HG02973 (cell line): ENCODE results near the gene IL19.
"Not testable (repeated sequence)": the region's sequence is repeated elsewhere in the genome, so short reads cannot be mapped to it uniquely, and the experiment has no call there.

ENCODE experiments used
- ATAC-seq: cut with Tn5 transposase; IDR thresholded peaks from one replicate; pipeline ENCODE4 v1.9.1; 2021; ENCODE audit warnings: moderate library complexity; ENCODE audit not compliant: unreplicated experiment

The IL19 gene

GRCh38 chr1:206772243-206772937 is 1.8 kb downstream of the IL19 start, which contains the start of gene IL10:
Gene IL10 (minus strand): TSS chr1:206772494. CDS start chr1:206772435, 59 bp downstream.
- no peak for ATAC-seq

DNA sequence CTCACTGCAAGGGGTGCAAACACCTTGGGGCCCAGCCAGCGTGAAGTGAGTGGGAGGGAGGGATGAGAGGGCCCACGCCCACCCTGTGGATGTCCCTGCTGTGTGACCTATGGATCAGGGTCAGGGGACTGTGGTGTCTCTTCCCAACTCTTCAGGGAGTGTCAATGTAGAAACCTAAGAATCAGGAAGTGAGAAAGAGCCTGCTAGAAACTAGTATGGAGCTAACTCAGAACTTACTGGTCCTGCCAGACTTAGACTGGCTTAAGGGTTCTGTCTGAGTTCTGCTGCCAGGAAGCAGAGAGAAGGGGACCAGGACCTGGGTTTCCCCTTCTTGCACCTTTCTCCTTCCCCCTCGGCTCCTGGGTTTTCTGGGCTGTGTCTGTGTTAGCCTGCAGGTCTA is 3.5 kb downstream of the IL19 start:
- ATAC-seq = no peak

- ATAC-seq = no peak
Measured at GRCh38 chr1:206776229-206776628, 5.7 kb downstream of the IL19 start.

DNA sequence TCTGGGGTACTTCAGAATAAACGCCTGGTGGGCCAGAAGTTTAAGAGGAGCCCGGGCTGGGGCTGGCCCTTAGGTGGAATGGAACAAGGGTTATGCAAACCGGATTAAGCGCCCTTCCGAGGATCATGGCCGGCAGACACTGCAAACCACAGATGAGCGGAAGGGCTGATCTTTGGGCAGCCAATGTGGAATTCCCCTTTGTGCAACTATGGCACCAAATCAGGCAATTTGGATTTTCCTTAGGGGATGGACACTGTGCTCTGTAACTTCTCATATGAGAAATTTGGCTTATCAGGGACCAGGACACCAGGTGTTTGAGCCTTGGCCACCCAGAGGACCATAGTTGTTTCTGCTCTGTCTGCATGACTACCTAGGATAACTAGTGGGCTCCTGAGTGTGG is 7.5 kb downstream of the IL19 start:
- no peak for ATAC-seq

- not testable (repeated sequence) for ATAC-seq
Measured at GRCh38 chr1:206778911-206779310, 8.3 kb downstream of the IL19 start.

GRCh38 chr1:206779638-206780037 is 9.1 kb downstream of the IL19 start:
- no peak for ATAC-seq

DNA sequence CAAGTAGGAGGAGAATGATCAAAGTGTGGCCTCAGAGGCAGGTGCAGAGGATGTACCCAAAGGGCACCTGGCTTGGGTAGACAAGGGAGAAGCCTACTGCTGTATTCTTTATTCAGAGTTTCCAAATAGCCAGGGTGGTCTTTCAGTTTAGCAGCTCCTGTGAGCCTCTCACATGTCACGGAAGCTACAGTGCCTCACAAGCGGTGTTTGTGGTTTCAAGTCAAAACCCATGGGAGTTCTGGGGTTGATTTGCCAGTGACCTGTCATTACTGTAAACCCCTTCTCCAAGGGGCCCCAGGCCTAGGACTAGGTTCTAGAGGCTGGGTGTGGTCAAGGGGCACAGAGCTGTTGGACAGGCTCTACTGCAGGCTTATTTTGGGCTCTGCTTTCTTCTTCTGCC is 11.9 kb downstream of the IL19 start:
- ATAC-seq = no peak

GRCh38 chr1:206783506-206783905 is 12.9 kb downstream of the IL19 start:
- ATAC-seq = no peak

DNA sequence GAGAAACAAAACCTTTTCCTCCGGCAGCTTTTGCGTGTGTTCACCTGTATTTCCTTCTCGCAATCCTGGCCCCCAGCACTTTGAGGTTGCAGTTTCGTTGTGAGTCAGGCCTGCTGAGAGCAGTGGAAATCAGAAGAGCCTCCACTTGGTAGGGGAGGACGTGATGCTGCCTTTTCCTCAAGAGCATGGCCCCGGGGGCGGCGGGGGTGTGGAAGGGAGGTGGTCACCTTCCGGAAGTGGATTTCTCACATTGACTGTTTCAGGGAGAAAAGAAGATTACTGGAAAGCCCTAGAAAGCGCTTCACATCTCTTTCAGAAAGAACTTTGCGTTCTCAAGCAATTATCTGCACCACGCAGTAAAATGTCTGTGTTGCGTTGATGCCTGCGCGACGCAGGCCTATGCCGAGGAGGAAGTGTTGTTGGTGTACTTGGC is 13.9 kb downstream of the IL19 start:
- peak; percentile 60 for ATAC-seq

GRCh38 chr1:206785182-206785765 is 14.7 kb downstream of the IL19 start:
- ATAC-seq = no peak

DNA sequence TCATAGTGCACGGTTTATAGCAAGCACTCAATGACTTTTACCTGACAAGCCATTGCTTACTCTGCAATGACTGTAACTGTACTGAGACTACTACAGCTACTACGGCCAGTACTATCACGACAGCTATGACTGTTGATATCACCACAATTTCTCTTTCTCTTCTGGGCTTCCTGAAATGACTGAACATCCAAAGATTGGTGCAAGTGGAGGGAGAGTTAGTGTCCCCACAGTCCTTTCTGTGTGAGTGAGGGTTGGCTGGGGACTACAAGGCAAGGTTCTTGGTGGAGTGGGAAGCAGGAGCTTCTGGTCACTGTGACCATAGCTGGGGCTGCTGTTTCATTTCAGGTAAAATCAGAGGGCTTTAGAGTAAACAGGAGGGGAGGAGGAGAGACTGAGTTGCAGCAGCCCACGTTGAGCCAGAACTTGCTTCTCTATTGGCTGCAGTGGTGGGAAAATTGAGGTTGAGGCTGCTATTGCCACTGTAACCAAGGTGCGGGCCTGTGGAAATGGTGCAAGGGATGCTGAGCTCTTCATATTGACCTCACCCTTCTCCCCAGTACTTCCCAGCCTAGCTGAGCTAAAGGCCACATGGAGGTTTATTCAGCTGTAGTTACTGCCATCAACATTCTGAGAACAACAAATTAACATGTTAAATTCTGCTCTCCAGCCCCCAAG is 15.8 kb downstream of the IL19 start:
- no peak for ATAC-seq

DNA sequence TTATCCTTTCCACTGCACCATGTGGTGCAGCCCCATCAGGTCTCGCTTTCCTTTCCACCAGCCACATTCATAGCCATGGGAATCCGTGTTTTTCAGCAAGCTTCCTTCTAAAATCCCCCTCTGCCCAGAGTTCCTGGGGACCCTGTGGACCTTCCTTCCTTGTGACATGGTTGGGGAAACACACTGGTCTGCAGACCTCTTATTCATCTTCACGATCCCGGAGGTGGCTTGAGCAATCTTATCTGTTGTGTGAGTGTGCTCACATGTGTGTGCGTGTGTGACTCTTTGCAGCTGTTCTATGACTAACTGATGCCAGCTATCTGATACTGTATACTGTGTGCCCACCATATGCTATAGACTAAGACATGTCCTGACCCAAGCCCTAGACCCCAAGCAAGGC is 17.3 kb downstream of the IL19 start:
- no peak for ATAC-seq

GRCh38 chr1:206788487-206789050 is 18.0 kb downstream of the IL19 start:
- no peak for ATAC-seq

GRCh38 chr1:206790502-206791250 is 20.1 kb downstream of the IL19 start:
- no peak for ATAC-seq

- ATAC-seq = peak; percentile 39
Measured at GRCh38 chr1:206792939-206793607, 22.5 kb downstream of the IL19 start.

DNA sequence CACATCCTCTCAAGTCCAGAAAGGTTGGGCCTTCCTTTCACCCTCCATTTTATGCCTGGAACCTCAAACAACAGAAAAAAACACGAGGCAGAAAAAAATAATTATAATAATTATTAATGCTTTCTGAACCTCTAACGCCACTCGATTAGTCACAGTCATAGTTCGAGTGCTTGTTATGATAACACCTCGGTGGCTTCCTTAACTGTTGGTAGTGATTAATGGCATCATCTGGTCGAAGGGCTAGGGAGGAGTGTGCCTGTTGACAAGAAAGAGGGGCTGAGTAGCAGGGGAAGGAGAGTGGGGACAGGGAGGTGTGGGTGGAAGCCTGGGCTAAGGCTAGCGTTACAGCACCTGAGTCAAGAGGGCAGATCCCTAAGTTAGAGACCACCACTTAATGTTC is 23.0 kb downstream of the IL19 start:
- no peak for ATAC-seq

DNA sequence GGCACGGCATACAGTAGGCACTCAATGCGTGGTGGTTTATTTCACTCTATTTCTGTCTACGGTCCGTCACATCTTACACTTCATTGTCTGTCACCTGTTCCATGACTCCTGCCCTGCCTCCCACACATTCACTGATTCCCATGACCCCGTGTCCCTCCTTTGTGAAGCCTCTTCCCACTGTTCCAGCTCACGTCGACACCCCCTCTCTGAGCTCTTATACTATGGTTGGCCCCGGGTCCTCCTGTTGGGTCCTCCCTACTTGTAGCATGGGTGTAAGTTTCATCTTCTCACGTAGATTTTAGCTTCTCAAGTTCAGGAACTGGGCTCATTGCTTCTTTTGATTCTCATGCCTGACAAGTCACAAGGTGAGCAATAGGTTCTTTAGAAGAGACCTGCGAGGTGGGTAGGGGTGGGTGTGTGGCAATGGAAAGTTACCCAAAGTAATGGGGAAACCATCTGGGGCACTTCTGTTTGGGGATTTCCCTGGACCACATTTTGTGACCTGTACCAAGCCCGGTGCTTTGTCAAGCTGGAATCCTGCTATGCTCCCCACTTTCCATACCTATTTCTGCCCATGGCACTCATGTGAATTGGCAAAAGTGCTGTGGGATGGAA is 23.8 kb downstream of the IL19 start:
- no peak for ATAC-seq

GRCh38 chr1:206796116-206796515 is 25.5 kb downstream of the IL19 start:
- no peak for ATAC-seq

DNA sequence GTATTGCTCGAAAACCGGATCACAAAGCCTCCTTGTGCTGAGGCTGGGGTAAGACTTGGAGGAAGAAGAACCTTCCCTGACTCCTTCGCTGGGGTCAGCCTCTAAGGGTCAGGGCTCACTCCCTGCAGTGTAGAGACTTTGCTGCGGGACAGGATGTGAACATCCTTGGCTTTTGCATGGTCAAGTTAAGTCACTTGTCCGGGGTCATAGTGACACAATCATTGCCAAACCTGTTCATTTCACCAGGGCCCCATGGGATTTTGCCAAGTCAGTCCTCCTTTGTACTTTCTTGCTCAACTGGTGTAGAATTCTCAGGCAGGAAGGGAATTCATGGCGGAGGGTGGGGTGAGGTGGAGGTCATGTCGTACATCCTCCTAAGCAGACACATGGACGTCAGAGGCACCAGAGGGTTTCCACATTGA is 26.4 kb downstream of the IL19 start:
- ATAC-seq = no peak
